Measurements from ENCODE around the gene VDR.
"Not testable (repeated sequence)": the region's sequence is repeated elsewhere in the genome, so short reads cannot be mapped to it uniquely, and the experiment has no call there.

The VDR gene

GRCh38 chr12:47828976-47829482 lies 75.8 kb downstream of the VDR start:
- DNase-seq (ENCODE audit: low read depth, low spot score), result no peak

- no peak for DNase-seq (ENCODE audit: low read depth, low spot score)
Observed at GRCh38 chr12:47828008-47828975, 76.5 kb downstream of the VDR start.

GRCh38 chr12:47825173-47825639 lies 79.6 kb downstream of the VDR start:
- no peak for DNase-seq (ENCODE audit: low read depth, low spot score)

DNA sequence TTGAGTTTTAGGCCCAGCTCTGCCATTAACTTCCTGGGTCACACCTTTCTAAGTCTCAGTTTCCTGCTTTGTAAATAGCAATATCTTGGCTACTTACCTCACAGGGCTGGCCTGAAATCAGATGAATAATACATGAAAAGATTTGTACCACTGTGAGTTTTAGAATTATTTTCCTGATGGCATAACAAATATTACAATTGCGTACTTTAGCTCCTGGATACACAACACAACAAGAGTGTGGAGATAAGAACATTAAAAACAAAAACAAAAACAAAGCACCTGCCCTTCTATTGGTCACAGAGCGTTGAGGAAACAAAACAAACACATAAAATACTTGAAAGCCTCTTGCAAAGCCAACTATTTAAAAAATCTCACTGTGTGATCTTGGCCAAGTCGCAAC lies 80.2 kb downstream of the VDR start:
- no peak for DNase-seq (ENCODE audit: low read depth, low spot score)

DNA sequence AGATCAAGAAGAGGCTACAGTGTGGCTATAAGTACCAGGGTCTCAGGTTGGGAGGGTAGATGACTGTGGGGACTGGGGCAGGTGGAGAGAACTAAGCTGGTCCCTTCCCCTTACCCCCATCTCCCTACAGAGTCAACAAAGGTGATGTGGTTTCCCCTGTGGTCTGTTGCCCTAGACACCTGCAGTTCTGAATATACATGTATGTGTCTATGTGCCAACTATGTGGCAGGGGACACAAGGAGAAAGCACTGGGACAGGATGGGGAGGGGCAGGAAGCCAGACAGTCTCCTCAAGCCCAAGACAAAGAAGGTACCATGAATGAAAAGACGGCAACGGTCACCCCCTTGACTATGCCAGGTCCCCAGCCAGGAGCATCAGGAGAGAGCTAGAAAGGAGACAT lies 80.6 kb downstream of the VDR start:
- DNase-seq (ENCODE audit: low read depth, low spot score), result no peak

DNA sequence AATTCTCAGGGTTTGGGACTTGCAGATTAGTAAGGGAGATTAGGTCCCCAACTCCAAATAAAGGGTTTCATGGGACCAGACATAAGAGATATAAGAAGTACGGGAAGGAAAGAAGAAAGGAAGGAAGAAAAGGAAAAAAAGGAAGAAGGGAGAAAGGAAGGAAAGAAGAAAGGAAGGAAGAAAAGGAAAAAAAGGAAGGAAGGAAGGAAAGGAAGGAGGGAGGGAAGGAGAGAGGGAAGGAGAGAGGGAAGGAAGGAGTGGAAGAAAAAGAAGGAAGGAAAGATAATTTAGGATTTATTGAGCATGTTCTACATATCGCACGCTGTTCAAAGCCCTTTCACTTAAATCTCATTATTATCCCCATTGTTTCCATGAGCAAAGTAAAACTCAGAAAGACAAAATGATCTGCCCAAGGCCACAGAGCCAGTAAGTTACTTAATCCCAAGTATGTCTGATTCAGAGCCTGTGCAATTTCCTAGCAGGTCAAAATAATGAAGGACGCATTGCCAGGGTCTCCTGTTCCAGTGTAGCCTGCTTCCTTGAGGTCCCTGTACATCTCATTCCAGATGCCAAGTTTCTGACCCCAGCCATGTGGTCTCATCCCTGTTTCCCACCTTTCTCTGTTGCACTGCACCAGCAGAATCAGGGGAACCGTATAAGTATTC lies 81.2 kb downstream of the VDR start:
- no peak for DNase-seq (ENCODE audit: low read depth, low spot score)

- DNase-seq (ENCODE audit: low read depth, low spot score), result no peak
Observed at GRCh38 chr12:47822863-47823262, 81.9 kb downstream of the VDR start.

GRCh38 chr12:47822401-47822800 lies 82.4 kb downstream of the VDR start:
- no peak for DNase-seq (ENCODE audit: low read depth, low spot score)

GRCh38 chr12:47821346-47821706 lies 83.5 kb downstream of the VDR start:
- DNase-seq (ENCODE audit: low read depth, low spot score), result no peak

GRCh38 chr12:47820631-47821345 lies 84.0 kb downstream of the VDR start:
- DNase-seq (ENCODE audit: low read depth, low spot score), result no peak

- no peak for DNase-seq (ENCODE audit: low read depth, low spot score)
Observed at GRCh38 chr12:47819896-47820630, 84.7 kb downstream of the VDR start, which contains the start of gene HDAC7. Gene HDAC7, minus strand, starts transcription at chr12:47819903. Its CDS starts 118 bp downstream, at chr12:47819785.

GRCh38 chr12:47819138-47819895 lies 85.5 kb downstream of the VDR start:
- no peak for DNase-seq (ENCODE audit: low read depth, low spot score)

DNA sequence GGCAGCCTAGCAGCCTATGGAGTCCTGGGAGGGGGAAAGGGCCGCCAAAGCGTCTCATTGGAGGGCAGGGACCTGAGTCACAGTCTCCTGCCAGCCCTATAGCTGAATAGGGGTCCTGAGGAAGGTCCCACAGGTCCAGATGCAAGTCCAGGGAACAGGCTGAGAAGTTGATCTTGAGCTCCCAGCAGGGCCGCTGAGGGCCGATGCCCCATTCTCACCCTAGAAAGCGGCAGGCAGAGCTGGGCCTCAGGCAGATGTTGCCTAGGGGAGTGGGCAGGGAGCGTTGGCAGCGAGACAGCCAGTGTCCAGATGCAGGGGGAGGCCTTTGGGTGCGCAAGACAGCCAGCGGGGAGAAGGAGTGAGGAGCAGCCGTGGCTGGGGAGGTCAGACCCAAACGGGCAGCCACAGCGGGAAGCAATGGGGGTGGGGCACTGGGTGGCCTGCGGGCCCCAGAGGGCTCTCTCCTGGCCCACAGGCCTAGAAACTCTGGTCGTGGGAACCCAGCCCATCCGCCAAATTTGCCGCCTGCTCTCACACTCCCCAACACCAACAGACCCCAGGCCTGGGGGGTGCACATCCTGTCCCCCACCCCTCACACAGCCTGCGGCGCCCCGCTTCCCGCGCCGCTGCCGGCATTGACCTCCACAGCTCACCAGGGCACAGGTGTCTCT lies 86.2 kb downstream of the VDR start:
- DNase-seq (ENCODE audit: low read depth, low spot score), result no peak

DNA sequence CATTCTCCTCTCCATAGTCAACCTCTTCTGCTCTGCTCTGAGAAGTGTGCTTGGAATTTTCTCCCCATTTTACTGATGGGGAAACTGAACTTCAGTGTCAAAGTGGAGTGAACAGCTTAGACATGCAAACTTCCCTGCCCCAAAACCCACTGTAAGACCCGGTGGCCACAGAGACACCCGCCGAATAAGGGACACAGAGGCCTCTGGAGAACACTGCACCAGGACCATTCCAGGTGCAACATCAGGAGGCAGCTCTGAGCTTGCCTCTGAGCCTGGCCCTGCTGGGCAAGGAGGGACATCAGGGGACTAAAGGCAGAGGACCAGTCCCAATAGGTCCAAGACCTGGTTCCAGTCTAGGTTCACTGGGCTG lies 86.8 kb downstream of the VDR start:
- DNase-seq (ENCODE audit: low read depth, low spot score), result no peak

DNA sequence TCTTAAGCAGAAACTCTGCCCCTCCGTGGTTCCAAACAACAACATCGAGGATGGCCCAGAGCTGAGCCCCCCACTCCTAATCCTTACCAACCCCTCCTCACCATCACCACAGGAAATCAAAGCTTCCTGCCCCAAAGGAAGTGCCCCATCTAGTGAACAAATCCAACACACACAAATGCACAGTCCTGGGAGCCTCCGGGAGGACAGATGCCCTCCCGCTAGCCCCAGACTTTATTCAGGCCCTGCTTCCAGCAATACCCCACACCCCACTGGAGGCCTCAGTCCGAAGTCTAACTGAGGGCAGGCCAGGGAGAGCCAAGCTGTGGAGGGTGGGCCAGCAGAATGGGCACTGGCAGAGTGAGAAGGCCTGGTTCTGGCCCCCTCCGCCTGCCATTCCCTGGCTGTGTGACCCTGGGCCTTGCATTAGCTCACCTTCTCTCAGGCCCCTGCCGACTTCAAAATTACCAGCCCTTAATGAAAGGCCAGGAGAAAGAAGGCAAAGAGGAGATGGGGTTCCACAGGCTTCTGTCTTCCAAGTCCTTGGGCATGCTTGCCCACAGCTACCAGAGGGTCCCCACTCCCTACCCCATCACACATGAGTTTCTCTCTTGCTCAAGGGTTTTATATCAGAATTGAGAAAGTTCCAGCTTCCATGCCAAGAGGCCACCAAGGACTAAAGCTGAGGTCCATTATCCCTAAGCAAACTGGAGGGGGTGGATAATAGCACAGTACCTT lies 87.4 kb downstream of the VDR start:
- DNase-seq (ENCODE audit: low read depth, low spot score), result no peak

DNA sequence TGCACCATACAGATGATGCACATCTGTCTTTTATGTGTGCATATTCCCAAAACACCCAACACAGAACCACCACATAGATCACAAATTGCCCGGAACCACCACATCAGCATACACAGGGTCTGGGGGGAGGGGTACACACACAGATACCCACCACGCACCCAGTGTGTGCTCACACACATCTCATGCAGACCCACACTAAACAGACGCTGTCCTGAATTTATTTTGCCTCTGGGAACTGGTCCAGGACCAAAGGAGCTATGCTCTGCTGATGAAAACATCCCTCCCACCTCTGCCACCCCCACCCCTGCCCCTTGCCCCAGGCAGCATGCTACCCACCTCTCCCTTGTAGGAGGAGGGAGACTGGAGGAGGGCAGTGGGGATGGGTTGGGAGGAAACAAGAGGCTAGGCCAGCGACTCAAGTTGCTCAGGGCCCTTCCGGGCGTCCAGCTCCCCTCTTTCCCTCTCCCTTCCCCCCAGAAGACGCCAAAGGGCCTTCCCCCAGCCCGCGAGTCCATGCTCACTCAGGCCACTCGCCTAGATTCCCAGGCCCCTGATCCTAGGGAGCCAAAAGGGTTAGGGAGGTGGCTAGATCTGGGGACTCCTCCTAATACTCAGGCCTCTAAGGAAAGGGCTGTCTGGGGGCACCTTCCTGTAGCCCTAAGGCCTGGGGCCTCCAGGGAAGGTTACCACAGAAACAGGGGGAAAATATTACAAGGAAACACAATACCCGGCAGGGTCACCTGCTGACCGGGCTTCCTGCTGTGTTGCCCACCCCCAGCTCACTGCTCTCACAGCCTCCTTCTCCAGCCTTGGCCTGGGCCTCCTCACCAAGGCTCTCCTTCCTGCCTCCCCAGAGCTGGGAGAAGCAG lies 88.2 kb downstream of the VDR start:
- no peak for DNase-seq (ENCODE audit: low read depth, low spot score)

- DNase-seq (ENCODE audit: low read depth, low spot score), result not testable (repeated sequence)
Observed at GRCh38 chr12:47815447-47815846, 89.3 kb downstream of the VDR start.

- no peak for DNase-seq (ENCODE audit: low read depth, low spot score)
Observed at GRCh38 chr12:47814539-47815170, 90.1 kb downstream of the VDR start.

All from iPS DF 19.7 (cell line).